ENCODE data around the gene GNG12. TPM values are rescaled to one million over a fixed set of nuclear protein-coding genes. Genes with fewer than 3 reads are reported as not detected.

GNG12 gene
- polyA plus RNA-seq, 1 donor (not counting 4 experiments of a cell fraction or from before 2014, with no cell fraction given) = 208 TPM

- Histone ChIP-seq H3K79me2 (ENCODE audit: control insufficient read depth, insufficient read depth, low read length) (peaks cover 77% of the 10 kb centered on the region), H2AFZ (ENCODE audit: control insufficient read depth, low read length) (no peak overlapping the region), H3K9ac (ENCODE audit: control insufficient read depth, extremely low read depth, insufficient read depth, low read length) (no peak overlapping the region), H3K4me2 (ENCODE audit: control insufficient read depth, extremely low read depth, insufficient read depth, low read depth, low read length) (no peak overlapping the region), H3K36me3 (ENCODE audit: control insufficient read depth in 2 of 2, extremely low read depth in 1 of 2, insufficient read depth in 2 of 2, low read length in 2 of 2) (peaks cover 6 to 20% of the 10 kb centered on the region in 2 experiments), H3K27me3 (ENCODE audit: control insufficient read depth, extremely low read depth, insufficient read depth, low read length) (no peaks in the 10 kb centered on the region), H4K20me1 (ENCODE audit: control insufficient read depth, extremely low read depth, insufficient read depth, low read length) (no peaks in the 10 kb centered on the region), H3K9me1 (ENCODE audit: control insufficient read depth, extremely low read depth, insufficient read depth, low read length) (no peaks in the 10 kb centered on the region), H3K9me3 (ENCODE audit: control insufficient read depth, low read depth, low read length) (no peaks in the 10 kb centered on the region), H3K4me3 (ENCODE audit: control insufficient read depth in 2 of 3, extremely low read depth in 1 of 3, insufficient read depth in 2 of 3, low read depth in 1 of 3, low read length in 3 of 3) (no peak overlapping the region), H3K4me1 (ENCODE audit: control insufficient read depth, extremely low read depth, insufficient read depth, low read length) (peaks cover 29% of the 10 kb centered on the region), H3K27ac (ENCODE audit: control insufficient read depth, insufficient read depth, low read length) (peak overlapping the region; percentile 69)
- TF ChIP-seq EZH2 (IDR thresholded peaks at IDR 0.05; ENCODE audit: low read length) = no peak
- TF ChIP-seq CTCF (optimal IDR thresholded peaks at IDR 0.05 in 1 of 3, IDR thresholded peaks at IDR 0.05 in 1 of 3, conservative IDR thresholded peaks at IDR 0.05 in 1 of 3; ENCODE audit: extremely low read depth in 1 of 3, insufficient read depth in 2 of 3, low read length in 3 of 3) = no peak
- dilution Hi-C loops (cut with MboI; ENCODE audit: extremely low pct_ligation_motif_present, low sequenced_read_pairs) = no loop called here
- no peak for FAIRE-seq
- DNase-seq (ENCODE audit: low read depth, low spot score) = no peak
Observed at GRCh38 chr1:67761091-67761490, 72.2 kb downstream of the GNG12 start.

GRCh38 chr1:67760030-67760821, 73.0 kb downstream of the GNG12 start:
- H3K27ac ChIP-seq (ENCODE audit: control insufficient read depth, insufficient read depth, low read length) = peak overlapping the region; percentile 69
- H3K4me2 ChIP-seq (ENCODE audit: control insufficient read depth, extremely low read depth, insufficient read depth, low read depth, low read length) = peak overlapping the region; percentile 57
- dilution Hi-C loops (cut with MboI; ENCODE audit: extremely low pct_ligation_motif_present, low sequenced_read_pairs) = no loop called here
- FAIRE-seq = peak; percentile 93
- DNase-seq (ENCODE audit: low read depth, low spot score) = no peak
- no peaks in the 10 kb centered on the region for H4K20me1 ChIP-seq (ENCODE audit: control insufficient read depth, extremely low read depth, insufficient read depth, low read length)
- H3K79me2 ChIP-seq (ENCODE audit: control insufficient read depth, insufficient read depth, low read length) = peaks cover 76% of the 10 kb centered on the region
- no peaks in the 10 kb centered on the region for H3K9me1 ChIP-seq (ENCODE audit: control insufficient read depth, extremely low read depth, insufficient read depth, low read length)
- H3K27me3 ChIP-seq (ENCODE audit: control insufficient read depth, extremely low read depth, insufficient read depth, low read length) = no peaks in the 10 kb centered on the region
- H2AFZ ChIP-seq (ENCODE audit: control insufficient read depth, low read length) = no peak overlapping the region
- peak overlapping the region; percentile 55 for H3K9ac ChIP-seq (ENCODE audit: control insufficient read depth, extremely low read depth, insufficient read depth, low read length)
- H3K9me3 ChIP-seq (ENCODE audit: control insufficient read depth, low read depth, low read length) = no peaks in the 10 kb centered on the region
- peaks cover 24% of the 10 kb centered on the region for H3K4me1 ChIP-seq (ENCODE audit: control insufficient read depth, extremely low read depth, insufficient read depth, low read length)
- H3K36me3 ChIP-seq (ENCODE audit: control insufficient read depth in 2 of 2, extremely low read depth in 1 of 2, insufficient read depth in 2 of 2, low read length in 2 of 2) = peaks cover 8 to 24% of the 10 kb centered on the region in 2 experiments
- TF ChIP-seq EZH2 (IDR thresholded peaks at IDR 0.05; ENCODE audit: low read length) (no peak), CTCF (optimal IDR thresholded peaks at IDR 0.05 in 1 of 3, IDR thresholded peaks at IDR 0.05 in 1 of 3, conservative IDR thresholded peaks at IDR 0.05 in 1 of 3; ENCODE audit: extremely low read depth in 1 of 3, insufficient read depth in 2 of 3, low read length in 3 of 3) (peak; percentile 73 to 77 (median 76))
- no peak overlapping the region for H3K4me3 ChIP-seq (ENCODE audit: control insufficient read depth in 2 of 3, extremely low read depth in 1 of 3, insufficient read depth in 2 of 3, low read depth in 1 of 3, low read length in 3 of 3)

Data from keratinocyte (primary cell).